Stimulated activated CD8-positive, alpha-beta memory T cell treated with anti-CD3 and anti-CD28 coated beads, Interleukin-15, amount 100 ng/mL, for 1 hour (primary cell): ENCODE results near the gene BEND6.

Experiments used
- DNase-seq: peaks from one replicate; pipeline ENCODE4 v3.0.0-alpha.2; 2020; ENCODE audit warnings: low read depth

BEND6 gene, protein sequence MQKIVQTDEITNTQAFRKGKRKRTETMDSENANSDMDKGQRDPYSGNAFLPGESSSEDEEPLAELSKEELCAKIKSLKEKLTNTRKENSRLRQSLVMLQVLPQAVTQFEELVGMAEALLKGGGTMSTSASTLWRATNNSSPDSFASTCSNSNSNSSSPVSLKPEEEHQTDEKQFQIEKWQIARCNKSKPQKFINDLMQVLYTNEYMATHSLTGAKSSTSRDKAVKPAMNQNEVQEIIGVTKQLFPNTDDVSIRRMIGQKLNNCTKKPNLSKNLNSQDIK

DNA sequence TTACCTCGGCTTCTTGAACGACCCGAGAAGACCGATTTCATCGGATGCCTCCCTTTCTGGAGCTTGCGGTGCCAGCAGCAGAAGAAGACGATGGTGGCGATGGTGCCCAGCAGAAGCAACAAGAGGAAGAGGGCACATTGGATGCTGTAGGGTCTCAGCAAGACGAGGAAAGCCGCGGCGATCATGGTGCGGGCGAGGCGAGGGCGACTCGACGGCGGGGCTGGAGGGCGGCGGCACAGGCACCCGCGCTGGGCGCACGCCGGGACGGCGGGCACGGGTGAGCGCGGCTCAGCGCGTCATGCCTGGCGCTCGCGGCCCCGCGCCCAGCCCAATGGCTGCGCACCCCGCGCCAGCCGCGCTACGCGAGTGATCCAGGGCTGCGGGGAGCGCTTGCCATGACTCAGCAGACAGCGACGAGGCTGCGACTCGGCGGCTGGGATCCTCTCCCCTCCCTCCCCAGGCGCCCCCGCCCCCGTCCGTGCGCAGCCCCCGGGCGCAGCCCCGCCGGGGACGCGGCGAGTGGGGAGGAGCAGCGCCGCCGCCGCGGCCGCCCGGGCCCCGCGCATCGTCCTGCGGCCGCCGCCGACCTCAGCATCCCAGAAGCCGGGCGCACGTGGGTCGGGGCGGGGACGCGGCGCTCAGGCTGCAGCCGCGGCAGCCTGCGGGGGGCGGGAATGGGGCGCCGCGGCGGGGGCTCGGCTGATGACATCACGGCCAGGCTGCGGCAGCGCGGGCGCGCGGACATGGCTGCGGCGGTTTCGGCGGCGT is at the start of gene BEND6:
TSS of gene BEND6 (plus strand) at position 705 of the 768 bp plus-strand sequence. CDS start 26,704 bp downstream, outside the sequence.
- DNase-seq: no peak

DNA sequence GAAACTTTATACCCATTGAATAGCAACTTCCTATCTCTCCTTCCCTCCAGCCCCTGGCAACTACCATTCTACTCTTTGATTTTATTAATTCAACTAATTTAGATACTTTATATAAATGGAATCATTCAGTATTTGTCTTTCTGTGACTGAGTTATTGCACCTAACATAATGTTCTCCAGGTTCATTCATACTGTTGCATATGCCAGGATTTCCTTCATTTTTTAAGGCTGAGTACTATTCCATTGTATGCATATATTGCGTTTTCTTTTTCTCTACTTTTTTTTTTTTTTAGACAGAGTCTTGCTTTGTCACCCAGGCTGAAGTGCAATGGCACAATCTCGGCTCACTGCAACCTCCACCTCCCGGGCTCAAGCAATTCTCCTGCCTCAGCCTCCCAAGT is 49.5 kb upstream of the BEND6 start:
- DNase-seq: no peak

DNA sequence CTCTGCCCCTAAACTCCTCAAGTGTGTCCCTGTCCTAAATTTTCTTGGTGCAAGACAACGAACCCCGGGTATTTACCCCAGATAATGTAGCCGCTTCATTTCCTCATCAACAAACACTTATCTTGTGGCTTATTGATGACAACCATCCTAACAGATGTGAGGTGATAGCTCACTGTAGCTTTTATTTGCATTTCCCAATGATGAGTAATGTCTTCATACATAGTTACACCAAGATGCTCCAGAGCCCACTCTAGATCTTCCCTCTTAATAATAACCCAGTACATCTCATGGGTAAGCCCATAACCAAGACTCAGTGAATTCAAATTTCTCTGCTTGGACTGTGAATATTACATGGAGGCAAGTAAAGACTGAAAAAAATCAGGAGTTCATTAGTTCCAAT is 48.2 kb upstream of the BEND6 start:
- DNase-seq: no peak

DNA sequence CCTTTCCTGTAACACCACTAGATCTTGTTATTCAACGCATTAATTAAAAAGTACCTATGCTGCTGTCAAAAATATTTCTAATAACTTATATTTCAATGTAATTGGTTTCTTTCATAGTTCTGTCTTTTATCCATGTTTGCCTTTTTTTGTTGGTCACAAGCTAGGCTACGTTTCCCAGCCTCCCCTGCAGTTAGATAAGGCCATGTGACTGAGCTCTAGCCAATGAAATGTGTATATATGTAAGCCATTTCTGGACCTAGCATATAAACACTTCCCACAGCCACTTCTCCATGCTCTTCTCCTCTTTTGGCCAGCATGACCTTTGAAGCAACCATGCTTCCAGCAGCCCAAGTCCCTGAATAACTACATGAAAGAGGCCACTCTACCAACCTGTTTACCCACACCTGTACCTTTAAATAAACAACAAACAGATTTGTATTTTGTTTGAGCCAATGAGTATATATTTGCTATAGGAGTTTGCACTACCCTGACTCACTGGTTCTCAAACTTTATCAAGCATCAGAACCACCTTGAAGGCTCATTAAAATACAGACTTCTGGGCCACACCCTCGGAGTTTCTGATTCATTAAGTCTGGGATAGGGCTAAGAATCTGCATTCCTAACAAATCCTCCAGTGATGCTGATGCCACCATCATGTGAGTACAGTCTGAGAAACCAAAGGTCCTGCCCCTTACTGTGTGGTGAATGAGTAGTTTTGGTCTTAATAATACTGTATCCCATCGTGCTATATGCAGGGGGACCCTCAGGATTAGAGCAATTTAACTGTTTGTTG is 45.6 kb upstream of the BEND6 start:
- DNase-seq: no peak

DNA sequence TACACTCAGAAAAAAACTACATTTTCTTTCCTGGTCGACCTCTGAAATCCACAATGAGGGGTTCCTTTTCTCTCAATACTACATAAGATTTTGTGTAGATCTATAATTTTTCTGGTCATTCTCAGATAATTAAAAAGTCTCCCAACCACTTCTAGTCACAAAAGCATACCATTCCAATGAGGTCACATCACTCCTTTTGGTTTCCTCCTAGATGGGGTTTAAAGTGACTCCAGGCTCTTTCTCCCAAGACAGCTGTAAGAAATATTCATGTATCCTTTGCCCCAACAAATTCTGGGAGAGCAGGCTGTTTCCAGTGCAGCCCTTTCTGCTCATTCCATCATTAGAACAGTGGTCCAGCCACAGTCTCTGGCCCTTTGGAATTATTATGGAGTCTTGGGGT is 43.1 kb upstream of the BEND6 start:
- no peak for DNase-seq

DNA sequence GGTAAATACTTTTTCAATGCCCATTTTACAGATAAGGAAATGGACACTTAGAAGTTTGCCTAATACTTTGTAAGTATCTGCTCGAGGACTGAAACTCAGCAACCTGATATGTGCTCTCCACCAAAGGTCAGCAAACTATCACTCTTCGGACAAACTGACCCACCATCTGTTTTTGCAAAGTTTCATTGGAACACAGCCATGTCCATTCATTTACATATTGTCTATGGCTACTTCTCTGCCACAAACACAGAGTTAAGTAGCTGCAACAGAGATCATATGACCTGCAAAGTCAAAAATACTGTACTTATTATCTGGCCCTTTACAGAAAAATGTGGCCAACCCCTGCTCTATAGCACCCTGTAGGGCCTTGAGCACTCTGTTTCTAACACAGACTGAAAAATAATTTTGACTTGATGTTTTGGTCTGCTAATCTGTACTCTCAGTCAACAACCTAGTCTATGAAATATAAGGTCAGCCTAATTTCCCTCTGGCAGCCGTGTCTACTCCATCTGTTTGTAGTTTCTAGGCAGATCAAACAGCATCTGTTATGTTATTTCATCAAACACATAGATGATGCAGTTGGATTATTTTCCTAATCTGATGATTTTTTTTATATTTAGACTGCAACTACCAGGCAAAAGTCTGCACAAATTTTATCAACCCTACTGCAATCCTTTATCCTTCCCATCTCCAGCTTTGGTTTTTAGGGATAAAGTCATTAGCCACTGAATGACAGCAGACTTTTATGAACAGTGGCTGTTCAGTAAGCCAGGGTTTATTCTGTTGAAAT is 41.4 kb upstream of the BEND6 start:
- DNase-seq: no peak

DNA sequence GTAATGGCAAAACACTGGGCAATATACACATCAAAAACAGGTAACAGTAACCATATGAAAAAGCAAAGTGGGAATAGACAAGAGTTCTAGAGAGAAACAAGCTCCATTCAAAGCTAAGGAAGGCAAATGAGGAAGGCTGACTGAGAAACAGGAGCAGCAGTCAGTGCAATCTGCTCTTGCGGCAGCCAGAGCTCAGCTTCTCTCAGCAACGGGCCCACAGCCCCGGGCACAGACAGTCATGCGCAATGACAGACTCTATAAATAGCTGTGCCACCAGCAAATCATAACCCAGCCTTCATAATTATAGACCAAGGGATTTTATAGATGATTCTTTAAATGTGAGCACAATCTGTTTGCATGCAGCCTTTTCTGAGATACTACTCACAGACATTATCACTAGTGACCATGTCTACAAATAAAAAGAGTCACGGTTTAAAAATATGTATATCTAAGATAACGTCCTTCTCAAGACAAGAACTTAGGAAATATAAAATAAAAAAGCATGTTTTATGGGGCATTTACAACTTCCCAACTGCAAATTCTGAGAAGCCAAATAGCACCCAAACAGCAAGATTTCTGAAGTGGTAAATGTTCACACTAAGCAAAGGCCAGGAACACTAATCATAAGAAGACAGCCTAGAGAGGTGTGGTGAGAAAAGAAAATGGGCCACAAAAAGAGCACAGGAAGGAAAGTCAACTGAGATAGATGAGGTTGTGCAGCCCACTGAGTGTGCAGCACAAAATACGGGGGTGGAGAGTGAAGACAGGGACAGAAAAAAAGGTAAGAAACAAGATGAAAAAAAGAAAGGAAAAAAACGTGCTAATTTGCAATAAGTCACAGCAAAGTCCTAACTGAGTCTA is 39.9 kb upstream of the BEND6 start:
- DNase-seq: no peak

DNA sequence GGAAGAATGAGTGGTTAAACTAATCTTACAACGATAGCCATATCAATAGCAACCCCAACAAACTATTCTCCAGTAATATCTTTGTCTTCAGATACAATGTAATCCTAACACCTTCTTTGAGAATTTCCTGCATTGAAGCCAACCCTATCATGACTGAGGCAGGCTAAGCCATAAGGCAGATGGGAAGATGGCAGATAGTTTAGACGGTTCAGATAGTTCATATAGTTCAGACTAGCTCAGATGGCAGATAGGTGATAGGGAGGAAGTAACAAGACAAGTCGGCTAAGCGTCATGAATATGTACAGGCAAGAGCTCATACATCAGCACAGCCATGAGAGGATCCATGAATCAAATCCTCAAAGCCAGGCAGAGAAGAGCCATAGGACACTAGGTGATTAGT is 39.1 kb upstream of the BEND6 start:
- no peak for DNase-seq

DNA sequence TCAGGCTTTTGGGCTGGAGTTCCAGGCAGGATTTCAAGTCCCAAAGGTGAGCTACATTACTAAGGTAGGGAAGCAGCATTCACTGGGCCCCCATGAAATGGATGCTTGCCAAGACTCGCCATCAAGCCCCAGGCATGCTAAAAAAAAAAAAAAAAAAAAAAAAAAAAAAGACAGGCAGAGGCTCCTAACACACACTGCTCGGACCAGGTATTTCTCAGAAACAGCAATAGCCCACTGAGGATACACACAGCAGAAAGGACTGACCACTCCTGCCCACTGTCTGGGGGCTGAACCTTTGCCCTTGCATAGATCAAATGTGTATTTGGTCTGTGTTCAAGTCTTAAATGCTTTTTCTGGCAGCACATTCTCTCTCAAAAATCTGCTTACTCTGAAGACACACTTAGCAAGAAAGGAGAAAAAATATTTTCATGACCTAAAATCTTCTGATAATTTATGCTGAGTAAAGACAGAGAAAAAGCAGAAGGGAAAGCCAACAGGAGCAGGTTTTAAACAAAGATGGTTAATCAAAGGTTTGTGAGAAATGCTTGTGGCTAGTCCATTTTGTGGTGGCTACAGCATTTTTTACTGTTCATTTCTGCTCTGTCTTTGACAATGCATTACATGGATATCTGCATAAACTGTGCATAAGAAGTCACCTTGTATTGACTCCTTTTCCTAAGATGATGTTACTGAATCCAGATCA is 37.9 kb upstream of the BEND6 start:
- DNase-seq: no peak

DNA sequence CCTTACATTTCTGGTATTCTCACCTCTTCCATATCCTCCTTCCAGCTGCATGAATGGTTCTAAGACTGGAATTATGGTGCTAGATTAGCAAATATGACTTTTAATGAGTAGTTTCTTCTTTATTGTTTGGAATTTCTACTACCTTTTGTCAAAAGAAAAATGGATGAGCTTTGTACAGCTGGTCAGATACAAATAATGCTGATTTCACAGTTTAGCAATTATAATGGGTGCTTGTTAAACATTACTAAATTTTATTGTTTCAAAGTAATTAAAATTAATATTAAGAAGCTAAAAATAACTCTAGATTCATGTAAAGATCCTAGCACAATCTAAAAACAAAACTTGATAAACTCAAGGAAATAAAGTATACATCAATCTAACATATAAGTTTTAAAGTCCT is 32.3 kb upstream of the BEND6 start:
- DNase-seq: no peak

DNA sequence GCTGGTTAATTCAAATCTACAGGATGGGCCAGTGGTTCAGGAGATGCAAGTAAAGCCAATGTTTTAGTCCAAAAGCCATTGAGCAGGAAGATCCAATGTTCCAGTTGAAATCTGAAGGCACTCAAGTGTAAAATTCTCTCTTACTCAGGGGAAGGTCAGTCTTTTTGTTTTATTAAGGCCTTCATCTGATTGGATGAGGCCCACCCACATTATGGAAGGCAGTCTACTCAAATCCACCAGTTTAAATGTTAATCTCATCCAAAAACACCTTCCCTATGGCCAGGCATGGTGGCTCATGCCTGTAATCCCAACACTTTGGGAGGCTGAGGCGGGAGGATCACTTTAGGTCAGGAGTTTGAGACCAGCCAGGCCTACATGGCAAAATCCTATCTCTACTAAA is 31.3 kb upstream of the BEND6 start:
- DNase-seq: no peak

DNA sequence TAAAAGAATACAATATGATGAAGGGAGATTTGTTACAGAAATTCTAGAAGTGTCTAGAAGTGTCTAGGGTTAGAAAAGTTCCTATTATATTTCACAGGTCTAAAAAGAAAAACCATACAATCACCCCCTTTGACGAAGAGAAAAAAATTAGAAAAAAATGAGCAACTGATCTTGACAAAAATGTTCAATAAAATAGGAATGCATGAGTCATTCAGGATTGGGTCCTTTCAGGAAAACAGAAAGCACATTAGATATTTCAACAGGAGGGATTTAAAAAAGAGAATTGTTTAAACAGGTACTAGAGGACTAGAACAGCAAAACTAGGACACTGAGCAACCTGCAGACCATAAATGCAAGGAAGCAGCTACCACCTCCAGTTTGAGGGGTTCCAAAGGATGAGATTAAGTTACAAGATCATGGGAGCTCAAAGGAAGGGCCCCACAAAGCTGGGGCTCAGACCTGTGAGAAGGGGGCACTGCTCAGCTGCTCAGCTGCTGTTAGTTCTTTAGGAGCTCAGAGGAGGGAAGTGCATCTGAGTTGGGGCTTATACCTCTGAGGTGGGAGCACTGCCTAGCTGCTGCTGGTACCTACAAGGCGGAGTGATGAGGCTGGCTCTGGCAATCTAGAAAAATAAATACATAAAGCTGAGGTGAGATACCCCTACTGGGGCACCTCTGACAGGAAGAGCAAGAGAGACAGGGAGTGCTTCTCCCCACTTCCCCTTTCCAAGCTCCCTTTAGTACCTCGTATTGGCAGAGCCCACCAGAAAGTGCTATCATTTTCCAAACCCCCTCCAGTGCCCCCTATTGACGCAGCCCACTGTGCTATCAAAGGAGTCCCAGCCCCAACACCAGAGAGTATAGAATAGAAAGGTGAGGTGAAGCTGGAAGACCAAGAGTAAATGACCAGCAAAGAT is 27.1 kb upstream of the BEND6 start:
- DNase-seq: no peak

DNA sequence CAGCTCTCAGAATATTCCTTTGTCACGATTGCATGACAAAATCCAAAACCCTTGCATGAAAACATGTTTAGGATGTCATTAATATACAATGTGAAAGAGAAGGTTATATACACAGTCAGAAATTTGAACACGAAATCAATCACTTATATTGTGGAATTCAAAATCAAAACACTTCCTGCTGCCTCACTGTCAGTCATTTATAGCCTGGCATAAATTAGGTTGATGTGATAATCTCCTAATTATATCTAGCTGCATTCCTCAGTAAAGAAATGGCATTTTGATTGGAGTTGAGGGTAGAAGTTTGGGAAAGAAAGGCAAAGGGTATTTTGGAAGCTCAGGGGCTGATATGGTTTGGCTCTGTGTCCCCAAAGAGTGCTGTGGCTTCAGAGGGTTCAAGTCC is 24.1 kb upstream of the BEND6 start:
- DNase-seq: no peak

DNA sequence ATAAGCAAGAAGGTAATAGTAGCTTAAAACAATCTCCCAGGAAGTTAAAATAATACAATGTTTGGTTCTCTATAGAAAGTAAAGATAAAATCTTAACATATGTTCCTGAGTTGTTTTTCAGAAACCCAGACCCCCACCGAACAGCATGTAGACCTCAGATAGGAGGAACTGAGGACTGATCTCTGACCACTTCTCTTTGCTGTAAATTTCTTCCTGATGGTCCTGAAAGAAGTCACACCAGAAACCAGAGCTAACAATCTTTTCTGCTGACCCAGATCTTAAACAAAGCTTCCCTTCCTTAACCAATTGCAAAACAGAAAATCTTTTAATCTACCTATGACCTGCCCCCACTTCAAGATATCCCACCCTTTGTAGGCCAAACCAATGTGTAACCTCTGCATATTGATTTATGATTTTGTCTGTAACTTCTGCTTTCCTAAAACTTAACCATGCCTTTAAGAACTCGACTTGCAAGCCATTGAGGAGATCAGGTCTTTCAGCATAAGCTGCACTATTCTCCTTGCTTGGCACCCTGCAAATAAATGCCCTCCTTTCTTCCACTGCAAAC is 21.9 kb upstream of the BEND6 start:
- DNase-seq: no peak

DNA sequence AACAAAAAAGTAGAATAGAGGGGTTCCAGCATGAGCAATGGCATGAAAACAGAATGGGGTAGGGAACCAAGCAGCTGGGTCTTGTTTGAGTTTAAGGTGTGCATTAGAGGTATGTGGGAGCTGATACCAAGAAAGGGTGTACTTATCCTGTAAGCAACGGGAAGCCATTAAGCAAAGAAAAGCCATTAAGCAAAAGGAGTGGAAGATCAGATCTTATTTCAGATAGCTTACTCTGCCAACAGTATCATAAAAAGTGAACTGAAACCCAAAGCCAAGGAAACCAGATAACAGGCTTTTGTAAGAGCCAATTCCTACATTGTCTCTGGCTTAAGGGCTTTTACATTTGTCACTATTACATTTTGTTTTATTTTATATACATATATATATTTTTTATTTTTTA is 21.3 kb upstream of the BEND6 start:
- no peak for DNase-seq

DNA sequence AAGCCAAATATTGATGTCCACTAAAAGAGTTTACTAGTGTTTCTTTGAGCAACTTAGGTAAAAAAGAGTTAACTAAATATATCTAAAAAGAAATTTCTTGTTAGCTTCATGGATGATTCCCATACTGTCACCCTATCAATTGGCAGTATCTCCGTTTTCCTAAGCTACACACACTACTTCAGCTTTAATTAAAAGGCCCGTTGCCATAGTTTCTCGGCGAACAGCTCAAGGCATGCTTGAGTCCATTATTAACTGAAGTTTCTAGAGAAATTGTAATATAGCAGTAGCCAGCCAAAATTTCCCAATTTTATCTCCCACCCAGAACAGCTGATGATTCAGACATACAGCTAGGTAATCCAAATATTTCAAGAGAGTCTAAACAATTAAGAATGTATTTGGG is 20.0 kb upstream of the BEND6 start:
- DNase-seq: no peak

DNA sequence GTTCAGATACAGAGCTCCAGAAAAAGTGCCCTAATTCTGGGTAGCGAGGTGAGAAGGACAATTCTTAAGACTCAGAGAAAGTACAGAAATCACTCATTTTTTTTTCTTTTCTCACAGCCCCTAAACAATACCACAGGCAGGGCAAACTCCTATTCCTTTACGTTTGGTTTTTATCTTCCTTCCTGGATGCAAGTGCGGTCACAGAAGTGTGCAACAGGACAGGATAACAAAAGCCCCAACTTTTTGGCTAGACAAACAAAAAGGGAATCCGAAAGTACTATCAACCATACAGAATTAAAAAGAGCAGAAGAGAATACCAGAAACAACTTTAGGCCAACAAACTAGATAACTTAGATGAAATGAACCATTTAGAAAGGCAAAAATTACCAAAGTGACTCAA is 18.4 kb upstream of the BEND6 start:
- no peak for DNase-seq

DNA sequence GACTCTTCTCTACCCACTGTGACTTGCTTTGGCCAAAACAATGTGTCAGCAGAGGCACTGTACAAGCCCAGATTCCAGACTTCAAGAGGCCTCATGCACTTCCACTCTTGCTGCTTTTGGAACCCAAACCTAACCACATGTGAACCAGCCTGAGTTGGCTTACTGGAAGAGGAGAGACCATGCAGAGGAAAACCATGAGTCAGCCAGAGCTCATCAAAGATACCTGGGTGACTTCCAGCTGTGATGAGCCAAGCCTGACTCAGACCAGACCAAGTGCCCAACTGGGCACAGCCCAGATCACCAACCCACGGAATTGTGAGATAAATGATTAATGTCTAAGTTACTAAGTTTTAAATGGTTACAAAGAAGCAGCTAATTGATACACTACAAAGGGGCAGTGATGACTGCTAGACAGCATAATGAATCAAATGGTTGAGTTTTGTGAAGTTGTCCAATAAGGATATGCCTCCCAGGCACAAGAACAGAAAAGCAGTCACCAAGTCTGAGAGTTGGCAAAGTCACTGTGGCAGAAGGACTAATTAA is 16.2 kb upstream of the BEND6 start:
- no peak for DNase-seq

DNA sequence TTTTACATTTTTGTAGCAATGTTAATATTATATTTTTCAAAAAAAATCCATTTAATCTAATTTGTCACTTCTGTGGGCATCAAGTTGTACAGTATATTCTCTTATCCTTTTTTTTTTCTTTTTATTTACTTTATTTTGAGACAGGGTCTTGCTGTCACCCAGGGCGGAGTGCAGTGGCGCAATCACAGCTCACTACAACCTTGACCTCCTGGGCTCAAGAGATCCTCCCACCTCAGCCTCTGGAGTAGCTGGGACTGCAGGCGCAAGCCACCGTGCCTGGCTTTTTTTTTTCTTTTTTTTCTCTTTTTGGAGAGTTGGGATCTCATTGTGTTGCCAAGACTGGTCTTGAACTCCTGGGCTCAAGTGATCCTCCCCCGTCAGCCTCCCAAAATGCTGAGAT is 14.4 kb upstream of the BEND6 start:
- no peak for DNase-seq
